Activated T-cell treated with anti-CD3 and anti-CD28 coated beads for 48 hours (primary cell): ENCODE measurements around the gene FAM118B.

Source experiments
- DNase-seq: peaks from one replicate; pipeline ENCODE4 v3.0.0-alpha.2; 2020; ENCODE audit warnings: low read depth

Gene FAM118B

DNA sequence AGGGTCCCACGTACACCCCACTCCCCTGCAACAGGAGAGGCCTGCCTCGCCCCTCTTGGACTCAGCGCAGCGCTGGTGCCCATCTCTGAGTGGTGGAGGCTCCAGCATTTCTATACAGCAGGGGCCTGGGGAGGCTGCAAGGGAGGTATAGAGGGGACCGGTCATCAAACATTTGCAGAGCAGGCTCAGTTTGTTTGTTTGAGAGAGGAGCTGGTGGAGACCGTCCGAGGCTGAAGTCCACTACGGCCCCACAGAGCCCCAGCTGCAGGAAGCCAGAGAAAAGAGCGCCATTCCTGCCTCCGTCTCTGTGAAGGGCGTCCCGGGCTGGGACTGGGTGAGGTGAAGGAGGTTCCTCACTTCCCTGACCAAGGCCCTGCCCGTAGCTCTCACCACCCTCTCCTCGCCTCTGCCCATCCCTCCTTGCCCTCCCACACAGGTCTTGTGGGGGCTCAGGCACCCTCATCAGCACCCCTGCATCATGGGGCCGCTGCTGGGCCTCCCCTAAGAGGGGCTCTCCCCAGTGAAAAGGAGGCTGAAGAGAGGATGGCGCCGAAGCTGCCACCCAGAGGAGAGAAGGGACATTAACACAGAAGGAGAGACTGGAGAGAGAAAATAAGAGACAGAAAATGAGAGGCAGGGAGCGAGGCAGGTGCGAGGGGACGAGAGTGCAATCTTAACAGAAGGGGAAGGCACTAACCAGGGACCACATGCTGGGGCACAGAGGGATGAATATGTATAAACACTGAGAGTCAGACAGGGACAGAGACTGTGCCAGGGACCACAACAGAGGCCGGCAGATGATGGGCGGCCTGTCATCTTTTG lies 24.7 kb upstream of the FAM118B start:
- no peak for DNase-seq

DNA sequence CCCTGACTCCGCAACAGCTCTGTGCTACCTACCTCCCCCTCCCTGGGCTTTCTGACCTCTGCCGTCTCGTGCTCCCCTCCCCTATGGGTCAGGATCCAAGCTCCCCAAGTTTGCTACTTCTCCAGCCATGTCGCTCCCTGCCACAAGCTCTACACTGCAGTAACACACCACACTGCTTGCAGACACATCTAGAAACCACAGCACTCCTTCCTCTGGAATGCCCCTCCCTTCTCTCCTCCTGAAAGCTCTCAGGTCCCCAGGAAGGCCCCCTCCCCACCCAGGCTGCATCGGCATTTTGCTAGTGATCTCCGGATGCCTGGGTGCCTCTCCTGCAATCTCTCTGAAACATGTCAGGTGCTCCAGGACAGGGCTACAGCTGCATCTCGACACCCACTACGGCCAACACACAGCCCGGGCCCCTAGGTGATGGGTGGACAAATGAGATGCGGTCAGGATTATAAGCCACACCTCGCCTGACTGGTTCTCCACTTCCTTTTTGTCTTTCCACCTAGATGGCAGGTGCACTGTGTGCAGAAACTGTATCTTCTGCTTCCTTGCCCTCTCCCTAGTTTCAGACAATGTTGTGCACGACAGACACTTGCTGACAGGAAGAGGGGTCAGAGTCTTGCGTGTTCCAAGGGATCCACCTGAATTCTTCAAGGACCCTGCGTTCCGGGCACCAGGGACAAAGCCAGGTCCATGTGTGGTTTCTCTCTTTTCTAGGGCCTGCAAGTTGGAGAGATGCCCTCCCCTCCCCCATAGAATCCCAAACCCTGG lies 23.1 kb upstream of the FAM118B start:
- no peak for DNase-seq

DNA sequence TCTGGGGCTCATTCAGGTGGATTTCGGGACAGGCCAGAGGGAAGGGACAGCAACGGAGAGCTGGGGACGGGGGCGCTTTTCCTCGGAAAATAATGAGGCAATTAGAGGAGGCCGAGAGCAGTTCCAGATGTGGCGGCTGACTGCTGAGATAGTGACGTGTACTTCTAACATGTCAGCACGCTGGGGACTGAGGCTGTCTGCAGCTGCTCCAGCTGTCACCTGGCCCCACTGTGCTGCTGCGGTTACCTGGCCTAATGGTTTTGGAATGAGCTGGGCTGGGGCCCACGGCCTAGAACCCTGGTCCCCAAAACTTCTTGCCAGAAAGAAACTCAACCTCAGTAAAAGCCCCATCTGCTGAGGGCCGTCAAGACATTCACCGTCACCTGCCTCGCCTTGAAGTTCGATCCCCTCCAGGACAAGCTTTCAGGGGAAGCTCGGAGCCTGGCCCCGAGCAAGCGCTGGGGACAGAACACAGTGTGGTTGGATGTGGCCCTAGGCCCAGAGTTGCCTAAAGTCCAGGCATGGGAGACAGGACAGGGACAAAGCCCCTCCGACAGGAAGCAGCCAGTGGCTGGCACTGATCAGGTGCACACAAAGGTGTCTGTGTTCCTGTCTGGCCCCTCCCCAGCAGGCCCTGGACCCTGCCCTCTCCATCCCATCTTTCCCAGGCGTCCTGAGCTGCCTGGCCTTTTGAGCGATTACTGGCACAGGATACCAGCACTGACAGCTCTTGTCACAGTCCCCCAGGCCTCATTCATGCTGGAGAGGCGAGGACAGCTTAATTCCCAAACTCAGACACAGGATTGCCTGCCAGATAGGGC lies 22.3 kb upstream of the FAM118B start:
- DNase-seq: no peak

DNA sequence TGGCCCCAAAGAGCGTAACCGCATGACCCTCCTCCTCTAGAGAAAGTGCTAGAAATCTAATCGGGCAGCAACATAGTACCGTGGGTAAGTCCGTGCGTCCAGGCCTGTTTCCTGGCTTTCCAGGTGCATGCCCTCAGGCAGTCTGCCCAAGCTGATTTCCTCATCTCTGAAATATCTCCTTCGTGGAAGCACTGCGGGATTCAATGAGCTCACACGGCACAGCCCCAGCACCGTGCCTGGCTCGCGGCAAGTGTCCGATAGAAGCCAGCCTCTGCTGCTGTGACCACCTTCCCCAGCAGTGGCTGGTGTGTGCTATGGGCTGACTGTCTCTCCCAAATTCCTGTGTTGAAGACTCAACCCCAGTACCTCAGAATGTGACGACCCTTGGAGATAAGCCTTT lies 20.8 kb upstream of the FAM118B start:
- DNase-seq: no peak

DNA sequence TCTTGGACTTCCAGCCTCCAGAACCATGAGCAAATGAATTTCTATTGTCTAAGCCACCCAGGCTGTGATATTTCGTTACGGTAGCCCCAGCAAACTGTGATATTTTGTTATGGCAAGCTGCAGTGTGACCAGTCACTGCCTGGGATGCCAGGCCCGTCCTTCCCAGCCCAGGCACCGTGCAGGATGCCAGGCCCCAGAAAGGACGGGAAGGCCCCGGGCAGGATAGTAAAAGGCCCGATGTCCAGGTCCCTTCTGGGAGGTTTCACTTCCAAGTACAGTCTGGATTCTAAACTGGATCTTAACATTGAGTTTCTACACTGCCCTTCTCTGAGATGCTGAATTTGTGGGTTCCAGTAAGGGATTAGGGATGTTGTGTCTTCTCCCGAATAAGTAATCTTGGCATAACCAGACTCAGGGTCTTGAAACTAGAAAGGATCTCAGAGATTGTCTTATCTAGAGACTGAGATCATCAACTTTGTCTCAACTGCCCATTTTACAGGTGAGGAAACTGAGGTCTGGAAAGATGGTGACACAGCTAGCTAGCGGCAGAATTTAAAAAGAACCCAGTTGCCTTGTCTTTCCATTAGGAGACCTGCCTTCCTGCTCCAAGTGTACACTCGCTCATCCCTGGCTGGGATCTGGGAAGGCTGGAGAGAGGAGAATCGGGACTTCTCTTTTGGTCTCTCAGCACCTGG lies 20.1 kb upstream of the FAM118B start:
- DNase-seq: no peak

DNA sequence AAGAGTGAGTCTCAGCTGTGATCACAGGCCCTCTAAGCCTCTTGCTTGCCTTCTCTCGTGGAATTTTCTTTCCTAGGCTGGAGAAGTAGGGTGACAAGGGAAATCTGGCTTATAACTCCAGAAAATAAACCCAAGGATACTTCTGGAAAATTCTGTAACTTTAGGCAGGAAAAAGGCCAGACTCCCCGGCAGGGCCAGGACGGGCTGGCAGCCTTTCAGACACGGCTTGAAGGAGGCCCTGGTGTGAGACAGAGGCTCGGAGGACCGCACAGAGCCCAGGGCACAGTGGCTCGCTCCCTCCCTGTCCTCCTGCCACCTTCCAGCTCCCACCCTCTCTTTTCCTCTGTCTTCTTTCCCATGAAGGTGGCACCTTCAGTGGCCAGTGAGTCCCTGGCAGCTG lies 19.2 kb upstream of the FAM118B start:
- DNase-seq: no peak

DNA sequence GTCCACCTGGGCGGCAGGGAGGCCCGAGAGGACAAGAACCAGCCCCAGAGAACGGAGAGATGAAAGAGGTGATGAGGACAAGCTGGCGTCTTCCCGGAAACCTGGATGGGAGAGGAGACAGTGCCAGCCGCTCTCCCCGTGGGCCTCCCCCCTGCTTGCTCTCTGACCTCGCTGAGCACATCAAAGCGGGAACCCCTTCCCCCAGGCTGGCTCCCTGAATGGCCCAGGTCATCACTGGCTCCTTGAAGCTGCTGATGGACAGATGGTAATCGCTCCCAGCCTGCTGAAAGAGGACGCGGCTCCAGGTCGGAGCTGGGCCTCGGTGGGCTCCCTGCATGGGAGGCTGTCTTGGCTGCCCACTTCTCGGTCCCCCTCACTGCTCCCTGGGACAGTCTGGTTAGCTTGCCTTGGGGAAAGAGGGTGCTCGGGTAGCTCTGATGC lies 18.5 kb upstream of the FAM118B start:
- no peak for DNase-seq

DNA sequence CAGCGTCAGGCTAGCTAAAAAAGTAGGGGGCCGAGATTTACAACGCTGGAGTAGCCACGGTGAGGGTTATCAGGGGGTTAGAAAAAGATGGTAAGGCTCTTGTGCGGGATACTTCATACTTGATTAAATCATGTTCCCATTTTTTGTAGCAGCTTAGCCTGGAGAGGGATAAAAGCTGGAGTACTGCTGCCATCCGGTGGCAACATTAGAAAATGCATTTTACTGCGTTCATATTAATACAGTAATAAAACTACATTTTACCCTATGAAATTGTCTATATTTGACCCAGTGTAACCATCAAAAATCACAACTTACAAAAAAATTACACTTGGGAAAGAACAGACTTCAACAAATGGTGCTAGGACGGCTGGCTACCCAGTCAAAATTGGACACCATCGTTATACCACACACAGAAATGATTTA lies 17.4 kb upstream of the FAM118B start:
- DNase-seq: peak; percentile 22

DNA sequence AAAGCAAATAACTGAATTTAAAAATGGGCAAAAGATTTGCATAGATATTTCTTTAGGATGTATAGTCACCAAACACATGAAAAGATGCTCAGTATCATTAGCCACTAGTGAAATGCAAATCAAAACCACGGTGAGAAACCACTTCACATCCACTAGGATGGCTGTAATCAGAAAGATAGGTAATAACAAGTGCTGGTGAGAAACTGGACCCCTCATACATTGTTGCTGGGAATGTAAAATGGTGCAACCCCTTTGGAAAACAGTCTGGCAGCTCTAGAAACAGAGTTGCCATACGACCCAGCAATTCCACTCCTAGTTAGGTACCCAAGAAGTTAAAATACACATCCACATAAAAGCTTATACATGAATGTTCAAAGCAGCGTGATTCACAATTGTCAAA lies 16.5 kb upstream of the FAM118B start:
- no peak for DNase-seq

DNA sequence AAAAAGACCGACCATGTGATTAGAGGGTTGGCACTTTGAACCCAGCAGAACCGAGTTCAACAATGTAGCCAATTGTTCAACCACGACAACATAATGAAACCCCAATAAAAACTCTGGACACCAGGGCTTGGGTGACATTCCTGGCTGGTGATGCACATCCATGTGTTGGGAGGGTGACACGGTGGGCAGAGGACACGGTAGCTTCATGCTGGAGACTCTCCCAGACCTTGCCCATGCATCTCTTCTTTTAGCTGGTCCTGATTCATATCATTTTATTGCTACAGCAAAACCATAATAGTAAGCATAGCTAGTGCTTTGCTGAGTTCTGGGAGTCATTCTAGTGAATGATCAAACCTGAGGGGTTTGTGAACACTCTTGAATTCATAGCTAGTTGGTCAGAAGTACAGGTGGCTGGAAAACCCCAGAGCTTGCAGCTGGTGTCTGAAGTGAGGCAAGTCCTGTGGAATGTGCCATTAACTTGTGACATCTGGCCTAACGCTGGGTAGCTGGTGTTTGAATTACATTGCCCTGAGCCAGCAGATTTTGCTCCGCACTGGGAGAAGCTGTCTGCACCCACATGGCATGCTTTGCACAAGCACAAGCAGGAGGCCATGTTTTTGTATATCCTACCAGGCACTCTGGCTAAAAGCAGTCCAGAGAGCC lies 14.2 kb upstream of the FAM118B start:
- no peak for DNase-seq

DNA sequence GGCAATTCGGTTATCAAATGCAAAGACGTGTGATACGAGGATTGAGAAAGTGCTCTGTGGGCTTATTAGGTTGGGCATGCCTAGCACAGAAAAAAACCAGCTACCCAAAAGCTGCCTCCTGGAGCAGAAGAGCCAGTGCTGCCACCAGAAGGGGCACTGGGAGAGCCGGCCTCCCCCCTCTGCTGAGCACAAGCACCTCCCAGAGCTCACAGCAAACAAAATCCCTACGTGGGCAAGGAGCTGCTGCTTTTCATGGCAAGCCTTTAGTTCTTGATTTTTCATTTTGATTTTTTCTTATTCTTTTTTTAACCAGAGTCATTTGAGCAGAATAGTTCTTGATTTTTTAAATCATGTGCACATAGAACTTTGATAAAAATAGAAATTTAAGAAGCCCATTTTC lies 12.9 kb upstream of the FAM118B start:
- DNase-seq: no peak

DNA sequence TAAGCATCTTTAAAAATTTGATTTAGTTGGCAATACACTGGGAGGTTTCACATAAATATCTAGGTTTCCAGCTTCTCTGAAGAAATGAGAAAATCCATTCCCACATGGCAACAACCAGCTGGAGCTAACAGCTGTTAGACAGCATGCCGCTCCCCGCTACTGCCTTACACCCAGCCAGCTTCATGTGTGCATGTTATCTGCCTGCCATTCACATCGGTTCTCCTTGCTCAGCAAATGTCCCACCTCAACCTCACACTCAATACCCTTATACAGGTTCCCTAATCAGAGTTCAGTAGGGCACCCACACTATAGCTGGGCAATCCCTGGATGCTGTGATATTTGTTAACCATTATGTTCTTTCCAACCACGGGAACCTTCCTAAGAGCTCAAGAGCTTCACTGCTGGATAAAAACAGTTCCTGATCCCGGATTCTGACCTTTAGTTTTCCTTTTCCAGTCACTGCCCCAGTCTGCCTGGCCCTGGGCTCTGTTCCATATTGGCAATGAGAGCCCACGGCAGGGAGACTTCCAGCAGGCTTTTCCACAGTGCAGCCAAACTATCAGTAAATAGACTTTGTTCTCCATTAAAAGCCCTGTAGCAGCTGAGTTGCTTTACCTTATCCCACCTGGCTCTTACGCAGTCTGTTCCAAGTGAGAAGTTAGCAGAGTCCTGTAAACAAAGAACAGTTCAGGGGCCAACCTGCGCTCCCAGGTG lies 8.8 kb upstream of the FAM118B start:
- DNase-seq: no peak

DNA sequence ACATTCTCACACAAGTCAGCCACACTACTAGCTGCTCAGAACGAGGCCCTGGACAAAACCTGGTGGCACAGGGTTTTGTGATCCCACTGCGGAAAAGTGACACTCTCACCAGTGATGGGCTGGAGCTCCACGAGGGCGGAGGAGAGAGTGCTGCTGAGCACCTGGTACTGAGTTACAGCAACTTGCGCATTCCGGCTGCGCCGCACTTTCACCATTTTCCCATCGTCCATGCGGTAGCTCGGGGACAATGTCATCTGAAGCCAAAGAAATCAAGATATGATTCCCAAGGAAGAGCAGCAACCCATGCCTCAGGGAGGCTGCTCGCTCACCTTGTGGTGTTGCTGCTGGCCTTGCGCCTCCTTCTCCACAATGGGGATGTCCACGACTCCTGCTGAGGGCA lies 6.2 kb upstream of the FAM118B start:
- no peak for DNase-seq

DNA sequence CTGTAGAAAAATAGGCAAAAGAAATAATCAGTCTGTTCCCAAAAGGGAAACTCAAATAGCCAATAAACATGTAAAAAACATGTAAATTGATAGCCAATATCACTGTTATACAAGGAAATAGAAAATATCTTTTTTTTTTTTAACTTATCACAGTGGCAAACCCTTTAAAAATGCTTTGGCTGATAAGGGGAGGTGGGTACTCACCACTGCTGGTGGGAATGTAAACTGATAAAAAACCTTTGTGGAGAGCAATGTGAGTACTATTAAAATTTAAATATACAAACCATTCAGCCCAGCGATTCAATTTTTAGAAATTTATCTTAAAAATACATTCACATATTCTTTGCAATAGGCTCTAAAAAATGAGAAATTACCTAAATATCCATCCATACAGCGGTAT lies 3.7 kb upstream of the FAM118B start:
- DNase-seq: no peak

DNA sequence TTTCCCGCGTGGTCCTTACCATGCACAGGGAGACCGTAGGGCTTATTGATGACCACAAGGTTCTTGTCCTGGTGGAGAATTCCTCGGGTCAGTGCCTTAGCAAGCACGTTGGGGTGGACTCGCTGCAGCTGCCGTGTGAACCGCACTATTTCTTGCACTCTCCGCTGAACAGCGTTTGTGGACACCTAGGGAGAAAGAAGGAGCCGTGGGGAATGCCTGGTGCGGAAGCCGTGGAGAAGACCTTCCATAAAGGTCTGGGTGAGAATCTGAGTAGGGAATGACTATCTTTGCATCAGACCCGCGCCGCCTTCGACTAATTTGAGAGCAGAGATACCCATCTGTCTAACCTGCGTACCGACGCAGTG lies 729 bp upstream of the FAM118B start:
- no peak for DNase-seq

DNA sequence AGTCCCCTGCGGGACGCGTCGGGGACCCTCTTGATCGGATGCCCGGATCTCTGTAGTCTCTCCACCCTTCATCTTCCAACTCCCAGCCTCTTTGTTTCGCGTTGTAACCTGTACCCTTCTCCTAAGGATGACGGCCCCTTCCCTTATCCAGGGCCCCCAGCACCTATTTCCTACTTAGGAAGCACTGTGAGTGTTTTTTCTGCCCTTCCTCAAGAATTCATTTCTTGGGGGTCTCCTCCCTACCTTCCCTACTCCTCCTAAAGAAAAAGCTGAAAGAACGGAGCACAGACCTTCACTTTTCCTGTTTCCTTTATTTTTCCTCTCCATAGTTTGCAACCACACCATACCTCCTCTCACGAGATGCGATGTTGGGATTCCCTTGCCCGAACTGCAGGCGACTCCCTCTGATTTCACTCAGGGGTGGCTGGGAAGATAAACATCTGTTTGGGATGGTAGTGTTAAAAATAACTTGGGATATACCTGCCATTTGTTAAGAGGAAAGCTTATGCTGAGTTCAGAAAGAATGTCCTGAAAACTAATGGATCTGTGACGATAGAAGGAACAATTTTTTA lies 593 bp downstream of the FAM118B start:
- DNase-seq: no peak

DNA sequence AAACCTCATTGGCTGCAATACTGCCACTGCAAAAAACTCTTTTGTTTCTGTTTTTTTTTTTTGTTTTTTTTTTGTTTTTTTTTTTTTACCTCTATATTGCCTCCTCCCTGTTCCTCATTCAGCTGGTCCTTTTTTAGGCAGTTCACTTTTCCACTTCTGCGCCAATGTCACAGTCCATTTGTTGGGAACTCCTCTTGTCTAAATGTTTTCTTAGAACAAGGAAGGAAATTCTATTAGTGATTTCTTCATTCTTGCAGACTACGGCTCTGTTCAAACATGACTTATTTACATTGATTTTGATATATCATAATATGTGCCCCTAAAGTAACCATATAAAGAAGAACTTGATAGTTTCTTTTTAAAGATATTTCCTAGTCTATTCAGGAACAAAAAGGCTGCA lies 2.9 kb downstream of the FAM118B start:
- DNase-seq: no peak

DNA sequence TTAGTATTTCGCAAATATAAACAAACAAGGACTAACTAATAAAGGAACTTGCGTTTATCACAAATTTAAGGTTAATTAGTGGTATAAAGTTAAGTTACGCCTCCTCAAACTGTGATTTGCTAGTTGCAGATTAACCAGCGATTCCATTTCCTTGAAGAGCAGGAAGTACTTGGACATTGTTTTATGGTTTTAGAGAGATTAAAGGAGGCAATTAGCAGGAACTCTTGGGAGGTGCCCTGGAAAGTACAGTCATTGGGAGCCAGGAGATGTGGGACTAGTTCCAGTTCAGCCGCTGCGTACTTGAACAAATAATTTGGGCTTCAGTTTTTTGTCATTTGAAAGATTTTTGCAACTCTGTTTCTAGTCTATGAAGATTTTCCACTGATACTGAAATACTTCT lies 3.3 kb downstream of the FAM118B start:
- no peak for DNase-seq

DNA sequence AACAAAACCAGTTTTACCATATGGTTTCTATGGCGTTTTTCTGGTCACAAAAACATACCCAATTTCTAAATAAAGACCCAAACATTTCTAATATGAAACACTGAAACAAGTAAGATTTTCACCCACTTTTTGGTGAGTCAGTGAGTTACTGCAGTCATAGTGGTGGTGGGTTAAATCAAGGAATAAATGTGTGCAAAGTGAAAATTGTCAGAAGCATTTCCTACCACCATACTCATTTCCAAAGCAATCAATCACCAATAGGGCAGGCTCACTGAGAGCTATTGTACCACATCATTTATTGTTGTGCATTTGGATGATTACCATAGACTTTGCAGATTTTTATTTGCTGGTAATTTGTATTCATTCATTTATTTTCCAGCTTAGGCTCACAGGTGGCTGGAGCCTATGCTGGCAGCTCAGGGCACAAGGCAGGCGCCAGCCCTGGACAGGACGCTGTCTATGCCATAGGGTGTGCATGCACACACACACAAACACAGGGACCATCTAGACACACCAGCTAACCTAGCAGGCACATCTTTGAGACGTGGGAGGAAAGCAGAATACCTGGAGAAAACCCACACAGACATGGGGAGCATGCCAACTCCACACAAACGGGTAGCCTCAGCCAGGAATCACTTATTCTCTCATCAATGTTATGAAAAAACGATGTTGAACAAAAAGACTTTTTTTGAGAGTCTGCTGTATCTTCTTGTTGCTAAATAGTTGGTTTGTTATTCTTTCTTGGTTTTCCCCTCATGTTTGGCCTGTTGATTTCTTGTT lies 5.1 kb downstream of the FAM118B start:
- DNase-seq: no peak

DNA sequence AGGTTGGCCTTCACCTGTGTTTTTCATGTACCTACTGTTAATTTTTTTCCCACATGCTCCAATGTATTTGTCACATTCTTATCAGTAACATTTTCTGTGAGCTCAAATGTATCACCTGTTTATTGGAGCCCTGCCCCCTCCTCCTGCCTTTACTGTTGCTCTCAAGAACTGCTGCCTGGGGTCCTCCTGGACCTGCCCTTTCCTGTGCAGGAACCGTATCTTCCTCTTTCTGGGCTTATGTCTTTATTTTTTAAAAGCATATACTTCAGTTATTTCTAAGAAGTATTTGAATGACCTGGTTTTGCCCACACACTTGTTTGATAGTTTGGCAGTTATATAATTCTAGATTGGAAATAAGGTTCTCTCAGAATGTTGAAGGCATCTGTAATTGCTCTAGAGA lies 5.9 kb downstream of the FAM118B start:
- no peak for DNase-seq
